ENCODE results near the gene PPP1R10.
A peak's percentile ranks its signal among the peaks of the same experiment; 100 is the strongest.
"Not testable (repeated sequence)": the region's sequence is repeated elsewhere in the genome, so short reads cannot be mapped to it uniquely, and the experiment has no call there.

The PPP1R10 gene

GRCh38 chr6:30616811-30617564 lies at the start of gene PPP1R10:
PPP1R10 (minus strand) TSS chr6:30617243; CDS start chr6:30609944, 7,299 bp downstream.
- peak; percentile 96 for DNase-seq

DNA sequence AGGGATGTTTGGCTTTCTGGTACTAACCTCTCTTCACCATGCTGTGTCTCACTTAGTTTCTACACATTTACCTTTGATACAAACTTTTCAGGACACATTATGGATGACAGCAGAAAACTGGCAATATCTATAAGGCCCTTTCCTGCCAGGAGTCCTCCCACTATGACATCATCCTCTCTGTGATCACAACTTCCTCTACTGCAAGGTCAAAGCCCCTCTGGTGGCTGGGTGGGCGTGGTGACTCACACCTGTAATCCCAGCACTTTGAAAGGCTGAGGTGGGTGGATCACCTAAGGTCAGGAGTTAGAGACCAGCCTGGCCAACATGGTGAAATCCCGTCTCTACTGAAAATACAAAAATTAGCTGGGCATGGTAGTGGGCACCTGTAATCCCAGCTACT lies 49.3 kb upstream of the PPP1R10 start:
- not testable (repeated sequence) for DNase-seq

GRCh38 chr6:30664994-30665767 lies 48.1 kb upstream of the PPP1R10 start:
- no peak for DNase-seq

GRCh38 chr6:30657922-30658321 lies 40.9 kb upstream of the PPP1R10 start:
- DNase-seq = not testable (repeated sequence)

- DNase-seq = no peak
Observed at GRCh38 chr6:30657454-30657853, 40.4 kb upstream of the PPP1R10 start.

- no peak for DNase-seq
Observed at GRCh38 chr6:30656513-30656912, 39.5 kb upstream of the PPP1R10 start.

DNA sequence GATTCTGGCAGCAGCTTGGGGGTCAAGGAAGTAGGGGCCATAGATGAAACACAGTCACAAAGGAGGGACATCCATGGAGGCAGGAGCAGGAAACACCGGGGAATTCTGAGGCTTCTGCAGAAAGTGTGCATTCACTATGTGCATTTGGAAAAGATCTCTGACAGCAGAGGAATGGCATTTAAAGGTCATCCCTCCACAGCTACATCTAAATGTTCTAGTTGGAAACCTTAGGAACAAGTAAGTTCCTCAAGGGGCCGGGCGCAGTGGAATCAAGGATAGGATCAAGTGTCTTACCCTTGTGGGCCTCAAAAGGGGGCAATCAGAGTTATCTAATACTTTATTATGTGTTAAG lies 38.7 kb upstream of the PPP1R10 start:
- no peak for DNase-seq

GRCh38 chr6:30654798-30655742 lies 38.0 kb upstream of the PPP1R10 start:
- DNase-seq = no peak

GRCh38 chr6:30651143-30651542 lies 34.1 kb upstream of the PPP1R10 start:
- DNase-seq = no peak

GRCh38 chr6:30647242-30648116 lies 30.4 kb upstream of the PPP1R10 start:
- peak; percentile 80 for DNase-seq

GRCh38 chr6:30646450-30647241 lies 29.6 kb upstream of the PPP1R10 start, which contains the start of gene C6orf136:
C6orf136 (plus strand) TSS chr6:30647133; CDS start chr6:30647232, 99 bp downstream.
- peak; percentile 88 for DNase-seq

DNA sequence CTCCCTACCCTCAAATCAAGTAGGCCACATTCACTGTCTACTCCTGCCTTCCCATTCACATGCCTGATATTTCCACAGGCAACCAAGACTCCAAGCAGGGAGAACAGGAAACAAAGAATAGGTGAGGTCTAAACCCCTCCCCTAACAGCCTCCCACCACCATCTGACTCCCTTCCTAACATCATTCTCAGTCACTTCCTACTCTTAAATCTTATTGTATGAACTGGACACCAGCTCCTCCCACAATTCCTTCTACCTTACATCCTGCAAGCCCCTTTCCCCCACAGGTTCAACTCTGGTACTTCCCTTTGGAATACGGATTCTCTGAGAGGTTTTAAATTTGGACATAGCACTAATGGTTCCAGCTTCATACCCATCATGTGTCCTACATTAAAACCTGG lies 28.9 kb upstream of the PPP1R10 start:
- DNase-seq = no peak

DNA sequence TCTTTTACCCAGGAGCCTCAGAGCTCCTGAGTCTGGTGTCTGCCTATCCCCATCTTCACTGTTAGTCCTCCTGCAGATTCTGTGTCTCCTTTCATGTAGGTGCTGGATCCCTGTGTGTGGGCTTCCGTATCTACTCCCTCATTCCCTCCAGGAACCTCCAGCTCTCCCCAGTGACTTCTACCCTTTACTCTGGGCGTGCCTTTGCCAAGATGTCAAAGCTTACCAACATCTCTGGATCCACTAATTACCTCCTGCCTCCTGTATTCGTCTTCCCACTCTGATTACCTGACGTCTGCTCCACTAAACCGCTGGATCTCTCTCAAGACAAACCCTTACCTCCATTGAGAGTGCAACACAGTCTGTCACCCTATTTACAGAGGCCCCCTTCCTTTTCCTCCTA lies 27.7 kb upstream of the PPP1R10 start:
- DNase-seq = no peak

GRCh38 chr6:30643656-30644055 lies 26.6 kb upstream of the PPP1R10 start:
- DNase-seq = no peak

DNA sequence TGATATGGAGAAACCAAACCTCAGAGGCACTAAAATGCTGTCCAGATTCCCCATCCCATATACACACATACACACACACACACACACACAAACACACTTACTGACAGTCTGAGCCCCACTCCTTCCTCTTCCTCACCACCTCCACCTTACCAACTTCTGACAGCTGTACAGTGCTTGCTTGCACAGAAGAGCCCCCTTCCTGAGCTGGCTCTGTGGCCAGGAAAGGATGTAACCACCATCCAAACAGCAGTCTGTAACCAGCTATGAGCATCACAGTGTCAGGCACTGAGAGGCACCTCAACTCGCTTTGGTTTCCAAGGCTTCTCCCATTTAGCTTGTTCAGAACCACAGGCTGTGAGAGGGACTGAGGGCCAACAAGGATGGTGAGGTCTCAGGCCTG lies 24.0 kb upstream of the PPP1R10 start:
- no peak for DNase-seq

DNA sequence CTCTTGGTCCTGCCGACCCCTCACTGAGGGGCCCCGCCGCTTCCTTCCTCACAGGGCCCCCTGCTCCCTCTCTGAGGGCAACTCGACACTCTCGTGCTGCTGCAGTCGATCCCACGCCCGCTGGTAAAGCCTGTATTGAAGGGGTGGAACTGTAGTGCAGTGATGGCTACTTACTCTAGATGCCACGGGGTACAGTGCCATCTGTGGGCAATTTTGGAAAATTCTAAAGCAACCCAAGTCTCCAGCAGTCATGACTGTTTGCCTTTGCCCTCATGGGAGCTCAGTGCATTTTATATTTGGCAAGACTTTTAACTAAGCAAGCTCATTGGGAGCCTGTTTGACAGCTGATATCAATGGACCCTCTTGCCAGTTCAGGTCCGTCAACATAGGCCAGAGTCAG lies 23.4 kb upstream of the PPP1R10 start:
- DNase-seq = no peak

GRCh38 chr6:30635834-30636233 lies 18.8 kb upstream of the PPP1R10 start:
- no peak for DNase-seq

- peak; percentile 83 for DNase-seq
Observed at GRCh38 chr6:30626484-30627366, 9.7 kb upstream of the PPP1R10 start, which contains the start of gene ATAT1. ATAT1 (plus strand) TSS chr6:30626874.

- no peak for DNase-seq
Observed at GRCh38 chr6:30625511-30625910, 8.5 kb upstream of the PPP1R10 start.

- DNase-seq = no peak
Observed at GRCh38 chr6:30619561-30619960, 2.5 kb upstream of the PPP1R10 start.

Measured in activated CD4-positive, CD25-positive, alpha-beta regulatory T cell treated with anti-CD3 and anti-CD28 coated beads, Interleukin-2, amount 50 U/mL, for 72 hours (primary cell).